IMR-90 (cell line): ENCODE measurements around the gene DIAPH2. TPM values are rescaled to one million over a fixed set of nuclear protein-coding genes. Genes with fewer than 3 reads are reported as not detected.

ENCODE experiments used
- ATAC-seq: fragments of 200-7000 bp; cut with Tn5 transposase; 2 replicates; pipeline ENCODE4 v1.9.1; 2020; ENCODE audit warnings: low read depth, mild to moderate bottlenecking, moderate library complexity
- BruUV-seq: library from RNA; stranded (reverse); fragments of 400-500 nt; replicated peaks from 2 replicates; lab custom pipeline; 2021; lab: Mats Ljungman, UMichigan
- CTCF ChIA-PET: fragments of 300-600 bp; formaldehyde crosslinking; extraction: SDS; loops from one replicate; lab custom pipeline; 2021; ENCODE audit warnings: antibody characterized with exemption; lab: Yijun Ruan, JAX
- POLR2A ChIA-PET: fragments of 300-600 bp; sonication (Branson Sonifier 250); formaldehyde crosslinking; loops from one replicate; lab custom pipeline; 2022; ENCODE audit warnings: antibody characterized with exemption; ENCODE audit not compliant: unreplicated experiment; lab: Charles Lee
- DNase-seq: peaks from one replicate; pipeline ENCODE4 v3.0.0; 2013
- H2AFZ ChIP-seq: replicated peaks from 2 replicates; pipeline ENCODE3; 2013; ENCODE audit warnings: low read length, mild to moderate bottlenecking; ENCODE audit not compliant: poor library complexity
- H2AK5ac ChIP-seq: 2 replicates; pipeline ENCODE4 v1.6.1; 2013; ENCODE audit warnings: low read depth, low read length, inconsistent platforms
- H2AK9ac ChIP-seq: replicated peaks from 2 replicates; pipeline ENCODE3; 2013; ENCODE audit warnings: mild to moderate bottlenecking, low read depth, low read length, moderate library complexity; ENCODE audit not compliant: poor library complexity
- H2BK120ac ChIP-seq: 2 replicates; pipeline ENCODE4 v1.6.1; 2013; ENCODE audit warnings: low read depth, low read length, inconsistent platforms
- H2BK15ac ChIP-seq: 3 replicates; pipeline ENCODE4 v1.6.1; 2013; ENCODE audit warnings: low read depth, low read length, inconsistent platforms
- H2BK20ac ChIP-seq: 2 replicates; pipeline ENCODE4 v1.6.1; 2013; ENCODE audit warnings: low read depth, mild to moderate bottlenecking, inconsistent platforms, low read length, moderate library complexity
- H2BK5ac ChIP-seq: 2 replicates; pipeline ENCODE4 v1.6.1; 2013; ENCODE audit warnings: mild to moderate bottlenecking, low read depth, low read length, inconsistent platforms; ENCODE audit not compliant: poor library complexity, severe bottlenecking
- H3K14ac ChIP-seq: replicated peaks from 2 replicates; pipeline ENCODE4 v1.6.1; 2013; ENCODE audit warnings: low read depth, low read length, inconsistent platforms
- H3K18ac ChIP-seq: 2 replicates; pipeline ENCODE4 v1.6.1; 2013; ENCODE audit warnings: low read depth, low read length, control low read depth
- H3K23ac ChIP-seq: 2 replicates; pipeline ENCODE4 v1.6.1; 2013; ENCODE audit warnings: low read depth, low read length, inconsistent platforms
- H3K27ac ChIP-seq: 2 replicates; pipeline ENCODE4 v1.5.1; 2013; ENCODE audit warnings: mild to moderate bottlenecking, control low read depth, low read length; ENCODE audit not compliant: insufficient read depth
- H3K27me3 ChIP-seq: 2 replicates; pipeline ENCODE4 v1.6.1; 2013; ENCODE audit warnings: low read length; ENCODE audit not compliant: control insufficient read depth, insufficient read depth
- H3K36me3 ChIP-seq: 2 replicates; pipeline ENCODE4 v1.6.1; 2013; ENCODE audit warnings: low read length, mixed read lengths; ENCODE audit not compliant: control insufficient read depth, insufficient read depth
- H3K4ac ChIP-seq: 2 replicates; pipeline ENCODE4 v1.6.1; 2013; ENCODE audit warnings: low read depth, low read length, inconsistent platforms
- H3K4me1 ChIP-seq: 2 replicates; pipeline ENCODE4 v1.6.1; 2013; ENCODE audit warnings: low read length, mixed read lengths; ENCODE audit not compliant: control insufficient read depth, insufficient read depth
- H3K4me2 ChIP-seq: 2 replicates; pipeline ENCODE4 v1.6.1; 2013; ENCODE audit warnings: low read depth, mild to moderate bottlenecking, control low read depth, low read length, moderate library complexity
- H3K4me3 ChIP-seq: 2 replicates; pipeline ENCODE4 v1.5.1; 2013; ENCODE audit warnings: low read depth, mild to moderate bottlenecking, control low read depth, low read length, moderate library complexity; ENCODE audit not compliant: insufficient read depth
- H3K56ac ChIP-seq: 2 replicates; pipeline ENCODE4 v1.6.1; 2013; ENCODE audit warnings: low read length, inconsistent platforms; ENCODE audit not compliant: insufficient read depth; ENCODE audit errors: extremely low read depth
- H3K79me1 ChIP-seq, 2 experiments: 2 replicates each; pipeline ENCODE4 v1.6.1; 2013; ENCODE audit warnings: low read length in 2 of 2, inconsistent platforms in 1 of 2, low read depth in 1 of 2
- H3K9ac ChIP-seq: 2 replicates; pipeline ENCODE4 v1.6.1; 2013; ENCODE audit warnings: low read depth, low read length, control low read depth
- H3K9me1 ChIP-seq: 2 replicates; pipeline ENCODE4 v1.6.1; 2013; ENCODE audit warnings: low read length, inconsistent platforms; ENCODE audit not compliant: insufficient read depth
- H3K9me3 ChIP-seq: 2 replicates; pipeline ENCODE4 v1.6.1; 2013; ENCODE audit warnings: low read length; ENCODE audit not compliant: control insufficient read depth, insufficient read depth
- H4K20me1 ChIP-seq: 2 replicates; pipeline ENCODE4 v1.6.1; 2013; ENCODE audit warnings: low read length, inconsistent platforms; ENCODE audit not compliant: insufficient read depth
- H4K5ac ChIP-seq: 2 replicates; pipeline ENCODE4 v1.6.1; 2013; ENCODE audit warnings: mild to moderate bottlenecking, low read depth, low read length, control low read depth
- H4K8ac ChIP-seq, 2 experiments: 2 replicates each; pipeline ENCODE4 v1.6.1; 2013; ENCODE audit warnings: low read depth in 2 of 2, low read length in 2 of 2, control low read depth in 1 of 2, inconsistent platforms in 1 of 2
- H4K91ac ChIP-seq: 2 replicates; pipeline ENCODE4 v1.6.1; 2013; ENCODE audit warnings: low read depth, low read length, inconsistent platforms; ENCODE audit not compliant: insufficient read depth
- BHLHE40 ChIP-seq: fragments of 150-350 bp; IDR thresholded peaks from 2 replicates; pipeline ENCODE4 v1.6.1; 2016; ENCODE audit warnings: mild to moderate bottlenecking, low read depth, low read length
- CHD1 ChIP-seq: IDR thresholded peaks from 2 replicates; pipeline ENCODE4 v1.6.1; 2012; ENCODE audit warnings: low read depth, low read length, improper control_type of control experiment
- CTCF ChIP-seq: conservative IDR thresholded peaks from 2 replicates; pipeline ENCODE4 v1.5.1; 2012; ENCODE audit warnings: mild to moderate bottlenecking, low read depth, low read length, improper control_type of control experiment
- ELK1 ChIP-seq: fragments of 150-350 bp; IDR thresholded peaks from 2 replicates; pipeline ENCODE4 v1.6.1; 2016; ENCODE audit warnings: low read depth, mild to moderate bottlenecking, low read length, moderate library complexity, borderline replicate concordance
- FOS ChIP-seq: fragments of 150-350 bp; IDR thresholded peaks from 2 replicates; pipeline ENCODE4 v1.6.1; 2016; ENCODE audit warnings: low read depth, low read length
- MAFK ChIP-seq: IDR thresholded peaks from 2 replicates; pipeline ENCODE4 v1.6.1; 2012; ENCODE audit warnings: low read depth, low read length, improper control_type of control experiment
- MAZ ChIP-seq: IDR thresholded peaks from 2 replicates; pipeline ENCODE4 v1.6.1; 2012; ENCODE audit warnings: low read depth, mild to moderate bottlenecking, low read length, improper control_type of control experiment, moderate library complexity, borderline replicate concordance
- MXI1 ChIP-seq: IDR thresholded peaks from 2 replicates; pipeline ENCODE4 v1.6.1; 2012; ENCODE audit warnings: low read depth, mild to moderate bottlenecking, low read length, moderate library complexity, borderline replicate concordance
- NFE2L2 ChIP-seq: fragments of 150-350 bp; IDR thresholded peaks from 2 replicates; pipeline ENCODE4 v1.6.1; 2016; ENCODE audit warnings: low read depth, mild to moderate bottlenecking, low read length
- POLR2A ChIP-seq: IDR thresholded peaks from 2 replicates; pipeline ENCODE4 v1.6.1; 2012; ENCODE audit warnings: mild to moderate bottlenecking, low read depth, low read length
- RAD21 ChIP-seq: IDR thresholded peaks from 2 replicates; pipeline ENCODE4 v1.6.1; 2012; ENCODE audit warnings: low read length, improper control_type of control experiment
- RCOR1 ChIP-seq: IDR thresholded peaks from 2 replicates; pipeline ENCODE4 v1.6.1; 2012; ENCODE audit warnings: mild to moderate bottlenecking, low read length, improper control_type of control experiment; ENCODE audit not compliant: insufficient replicate concordance
- SMC3 ChIP-seq: fragments of 150-350 bp; IDR thresholded peaks from 2 replicates; pipeline ENCODE4 v1.6.1; 2016; ENCODE audit warnings: low read depth, mild to moderate bottlenecking, antibody characterized with exemption, low read length, moderate library complexity
- USF2 ChIP-seq: fragments of 150-350 bp; IDR thresholded peaks from 2 replicates; pipeline ENCODE4 v1.6.1; 2017; ENCODE audit warnings: mild to moderate bottlenecking, antibody characterized with exemption, low read length, low read depth
- WGBS, 2 experiments: methylation state at CpG; one replicate each; pipeline versions ENCODE4 v1.1.5 to v1.1.7; 2013; ENCODE audit warnings: missing lambda C conversion rate in 2 of 2; ENCODE audit not compliant: insufficient read length in 1 of 2; ENCODE audit errors: extremely low coverage in 2 of 2; 5-methylcytosine and 5-hydroxymethylcytosine counted together
- dilution Hi-C: fragments of 300-500 bp; cut with HindIII; formaldehyde crosslinking; loops from one replicate; pipeline ENCODE4 v1.14.3; 2018; ENCODE audit warnings: low sequenced_read_pairs; ENCODE audit not compliant: unreplicated experiment
- in situ Hi-C: fragments of 300-500 bp; cut with MboI; formaldehyde crosslinking; loops from 3 replicates; pipeline ENCODE4 v1.14.3; 2019; ENCODE audit warnings: low sequenced_read_pairs, inconsistent platforms, mixed read lengths
- intact Hi-C: fragments of 100-400 bp; cut with micrococcal nuclease; formaldehyde crosslinking; loops from 2 replicates; pipeline ENCODE4 v1.10.0; 2022
- polyA plus RNA-seq, 3 experiments: library from polyadenylated mRNA; depleted of rRNA; stranded (reverse); fragments of >200 nt; gene quantifications; 2 replicates each; pipeline ENCODE4 v1.2.3, GENCODE V29; 2012; ENCODE audit warnings: low replicate concordance in 1 of 3
- total RNA-seq: library from RNA; depleted of rRNA; stranded (reverse); fragments of >200 nt; gene quantifications from 2 replicates; pipeline ENCODE4 v1.2.3, GENCODE V29; 2012

Gene DIAPH2
- total and polyA plus RNA-seq, 2 of the 4 experiments (the other 2 are of a cell fraction) = 3.6 to 19.9 TPM

GRCh38 chrX:97096385-97096784 is 411.7 kb downstream of the DIAPH2 start:
- TF ChIP-seq POLR2A (no peak), ELK1 (no peak), MAFK (no peak), RAD21 (no peak), NFE2L2 (no peak), MAZ (no peak), FOS (no peak), CTCF (no peak), BHLHE40 (no peak), CHD1 (no peak), SMC3 (no peak), MXI1 (no peak), RCOR1 (no peak), USF2 (no peak)
- CTCF ChIA-PET = no interaction called here
- Histone ChIP-seq H3K4me1 (no peaks in the 10 kb centered on the region), H3K18ac (no peak overlapping the region), H3K79me1 (no peaks in the 10 kb centered on the region), H4K20me1 (no peaks in the 10 kb centered on the region), H3K36me3 (no peaks in the 10 kb centered on the region), H3K9me1 (no peaks in the 10 kb centered on the region), H4K91ac (no peak overlapping the region), H3K23ac (no peak overlapping the region), H2AFZ (no peak overlapping the region), H2AK9ac (no peak overlapping the region), H2BK5ac (no peak overlapping the region), H3K4me3 (no peak overlapping the region), H2BK20ac (no peak overlapping the region), H3K27me3 (no peaks in the 10 kb centered on the region), H3K9ac (no peak overlapping the region), H2BK15ac (no peak overlapping the region), H3K4ac (no peak overlapping the region), H3K27ac (no peak overlapping the region), H2AK5ac (no peak overlapping the region), H3K14ac (no peak overlapping the region), H3K9me3 (no peaks in the 10 kb centered on the region), H4K5ac (no peak overlapping the region), H2BK120ac (no peak overlapping the region), H3K4me2 (no peak overlapping the region), H4K8ac (no peak overlapping the region), H3K56ac (no peak overlapping the region)
- dilution Hi-C loops (no loop called here), in situ Hi-C loops (no loop called here), intact Hi-C loops (no loop called here)
- POLR2A ChIA-PET = no interaction called here
- no CpG with 5 or more reads among the region's 2 CpGs for WGBS, 2 experiments
- no peak for ATAC-seq
- no peak for DNase-seq
- no TSS peak for BruUV-seq
